ENCODE data around the gene ARHGAP6. TPM values are rescaled to one million over a fixed set of nuclear protein-coding genes. Genes with fewer than 3 reads are reported as not detected.

ARHGAP6 gene
- total and polyA plus RNA-seq, 2 of the 4 experiments (the other 2 are of a cell fraction), result 1.4 to 1.8 TPM

DNA sequence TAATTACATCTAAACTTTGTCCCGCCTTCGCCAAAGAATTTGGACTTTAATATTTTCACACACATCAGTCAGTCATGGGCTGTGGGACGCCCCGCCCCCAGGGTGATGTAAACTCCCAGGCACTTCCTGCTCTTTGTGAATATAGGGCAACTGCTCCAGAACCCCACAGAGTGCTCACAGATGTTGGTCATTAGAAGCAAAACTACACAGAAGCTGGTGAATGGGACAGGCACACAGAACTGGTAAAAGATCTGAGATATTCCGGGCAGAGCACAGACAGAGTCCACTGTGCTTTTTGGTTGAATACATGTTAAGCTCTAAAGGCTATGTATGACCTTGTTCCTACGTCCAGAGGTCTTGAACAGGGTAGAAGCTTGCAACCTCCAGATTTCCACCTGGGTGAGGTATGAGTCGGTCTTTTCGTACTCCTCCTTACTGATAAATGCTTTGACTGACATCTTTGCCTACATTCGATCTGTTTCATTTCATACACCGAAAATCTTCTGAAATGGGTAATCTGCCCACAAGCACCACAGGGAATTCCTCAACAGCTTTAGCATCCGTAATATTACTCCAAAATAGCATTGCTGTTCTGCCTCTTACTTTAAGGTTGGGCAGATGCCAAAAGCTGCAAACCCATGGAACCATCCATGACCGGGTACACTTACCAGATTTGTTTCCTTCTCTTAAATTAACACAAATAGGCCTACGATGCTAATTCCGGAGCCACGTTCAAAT is 227.9 kb downstream of the ARHGAP6 start:
- H2BK5ac ChIP-seq (ENCODE audit: low read depth, low read length, poor library complexity, severe bottlenecking), result peak overlapping the region; percentile 69
- H3K4ac ChIP-seq (ENCODE audit: low read depth, low read length), result peak overlapping the region; percentile 51; the same call in 1 of the 2 replicates
- no peak overlapping the region for H3K9ac ChIP-seq (ENCODE audit: low read depth, low read length)
- DNase-seq, result peak; percentile 55
- H2BK20ac ChIP-seq (ENCODE audit: low read depth, low read length), result peak overlapping the region; percentile 59
- ChIA-PET CTCF (no interaction called here), POLR2A (ENCODE audit: unreplicated experiment) (no interaction called here)
- peak overlapping the region; percentile 59 for H2BK120ac ChIP-seq (ENCODE audit: low read depth, low read length)
- H4K20me1 ChIP-seq (ENCODE audit: insufficient read depth, low read length), result no peaks in the 10 kb centered on the region
- H2BK15ac ChIP-seq (ENCODE audit: low read depth, low read length), result peak overlapping the region; percentile 24; the same call in 2 of the 3 replicates
- in situ Hi-C loops (cut with MboI; ENCODE audit: low sequenced_read_pairs), result no loop called here
- H3K27me3 ChIP-seq (ENCODE audit: control insufficient read depth, insufficient read depth, low read length), result no peaks in the 10 kb centered on the region
- no peak overlapping the region for H2AK9ac ChIP-seq (replicated peaks; ENCODE audit: low read depth, low read length, poor library complexity)
- H3K4me2 ChIP-seq (ENCODE audit: low read depth, low read length), result peak overlapping the region; percentile 33; the same call in 1 of the 2 replicates
- peak overlapping the region; percentile 79 for H3K18ac ChIP-seq (ENCODE audit: low read depth, low read length)
- peak overlapping the region in 1 of 2 experiments; percentile 37; a peak in 2 of 4 replicates for H4K8ac ChIP-seq (ENCODE audit: low read depth in 2 of 2, low read length in 2 of 2)
- no peaks in the 10 kb centered on the region for H3K36me3 ChIP-seq (ENCODE audit: control insufficient read depth, insufficient read depth, low read length)
- intact Hi-C loops (cut with micrococcal nuclease), result no loop called here
- peak overlapping the region; percentile 54 for H2AFZ ChIP-seq (replicated peaks; ENCODE audit: low read length, poor library complexity)
- TF ChIP-seq, protein P1, sequence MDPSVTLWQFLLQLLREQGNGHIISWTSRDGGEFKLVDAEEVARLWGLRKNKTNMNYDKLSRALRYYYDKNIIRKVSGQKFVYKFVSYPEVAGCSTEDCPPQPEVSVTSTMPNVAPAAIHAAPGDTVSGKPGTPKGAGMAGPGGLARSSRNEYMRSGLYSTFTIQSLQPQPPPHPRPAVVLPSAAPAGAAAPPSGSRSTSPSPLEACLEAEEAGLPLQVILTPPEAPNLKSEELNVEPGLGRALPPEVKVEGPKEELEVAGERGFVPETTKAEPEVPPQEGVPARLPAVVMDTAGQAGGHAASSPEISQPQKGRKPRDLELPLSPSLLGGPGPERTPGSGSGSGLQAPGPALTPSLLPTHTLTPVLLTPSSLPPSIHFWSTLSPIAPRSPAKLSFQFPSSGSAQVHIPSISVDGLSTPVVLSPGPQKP (IDR thresholded peaks at IDR 0.05; ENCODE audit: borderline replicate concordance, low read depth, low read length), result no peak
- TF ChIP-seq RCOR1 (IDR thresholded peaks at IDR 0.05; ENCODE audit: insufficient replicate concordance, low read length) (no peak), POLR2A (IDR thresholded peaks at IDR 0.05; ENCODE audit: low read depth, low read length) (no peak)
- H3K56ac ChIP-seq (ENCODE audit: extremely low read depth, insufficient read depth, low read length), result no peak overlapping the region
- dilution Hi-C loops (cut with HindIII; ENCODE audit: low sequenced_read_pairs, unreplicated experiment), result no loop called here
- 0 out of 2 replicates have a peak overlapping the region, but pooled peaks have one; percentile 8 for H2AK5ac ChIP-seq (ENCODE audit: low read depth, low read length)
- peak; percentile 70 for ATAC-seq (ENCODE audit: low read depth)
- peak overlapping the region; percentile 71 for H4K5ac ChIP-seq (ENCODE audit: low read depth, low read length)
- no peaks in the 10 kb centered on the region for H3K9me3 ChIP-seq (ENCODE audit: control insufficient read depth, insufficient read depth, low read length)
- H4K91ac ChIP-seq (ENCODE audit: insufficient read depth, low read depth, low read length), result peak overlapping the region; percentile 38; the same call in 1 of the 2 replicates
- H3K23ac ChIP-seq (ENCODE audit: low read depth, low read length), result peak overlapping the region; percentile 38; the same call in 1 of the 2 replicates
- H3K4me1 ChIP-seq (ENCODE audit: control insufficient read depth, insufficient read depth, low read length), result peaks cover 8% of the 10 kb centered on the region
- H3K79me1 ChIP-seq (ENCODE audit: low read depth in 1 of 2, low read length in 2 of 2), result no peaks in the 10 kb centered on the region
- WGBS, 2 experiments (ENCODE audit: extremely low coverage in 2 of 2, insufficient read length in 1 of 2), result 61% methylated on average over 3 of the region's 15 CpGs; no CpG with 5 or more reads in 1 of the 2 experiments
- H3K14ac ChIP-seq (replicated peaks; ENCODE audit: low read depth, low read length), result peak overlapping the region; percentile 35; the same call in 1 of the 2 replicates
- no peak overlapping the region for H3K4me3 ChIP-seq (ENCODE audit: insufficient read depth, low read depth, low read length)
- no TSS peak for BruUV-seq (replicated peaks)
- no peaks in the 10 kb centered on the region for H3K9me1 ChIP-seq (ENCODE audit: insufficient read depth, low read length)
- H3K27ac ChIP-seq (ENCODE audit: insufficient read depth, low read length), result peak overlapping the region; percentile 9; the same call in 1 of the 2 replicates
